ENCODE data around the gene CDK7. TPM values are rescaled to one million over a fixed set of nuclear protein-coding genes. Genes with fewer than 3 reads are reported as not detected.
"Not testable (repeated sequence)": the region's sequence is repeated elsewhere in the genome, so short reads cannot be mapped to it uniquely, and the experiment has no call there.

CDK7 gene
- total RNA-seq, 2 donors from 2014 or later = 22.1 to 25.2 TPM

- ATAC-seq (no peak), DNase-seq (no peak)
- intact Hi-C loops (cut with DNase I, micrococcal nuclease) = loop anchor here in 1 of 2 donors (10.0 kb wide), 1 partner anchor 45 kb away; the partner anchor contains the start of gene CENPH
These were observed 4.5 kb upstream of the CDK7 start for GRCh38 chr5:69230181-69230580.

- DNase-seq (no peak), ATAC-seq (no peak)
- intact Hi-C loops (cut with DNase I, micrococcal nuclease) = loop anchor here in 1 of 2 donors (10.0 kb wide), 1 partner anchor 46 kb away; the partner anchor contains the start of gene CENPH
These were observed 3.4 kb upstream of the CDK7 start for GRCh38 chr5:69231281-69231680.

DNA sequence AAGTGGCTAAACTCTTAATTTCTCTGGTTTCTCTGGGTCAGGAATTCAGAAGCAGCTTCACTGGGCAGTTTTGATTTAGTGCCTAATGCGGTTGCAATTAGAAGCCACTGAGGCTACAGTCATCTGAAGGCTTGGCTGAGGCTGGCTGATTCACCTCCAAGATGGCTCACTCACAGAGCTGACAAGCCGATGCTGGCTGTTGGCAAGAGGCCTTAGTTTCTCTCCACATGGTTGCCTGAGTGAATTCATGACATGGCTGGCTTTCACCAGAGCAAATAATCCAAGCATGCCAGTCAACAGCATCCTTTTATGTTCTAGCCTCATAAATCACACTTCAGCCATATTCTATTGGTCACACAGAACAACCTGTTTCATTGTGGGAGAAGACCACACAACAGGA is 2.8 kb upstream of the CDK7 start:
- no peak for ATAC-seq
- intact Hi-C loops (cut with DNase I, micrococcal nuclease) = loop anchor here in 1 of 2 donors (10.0 kb wide), 1 partner anchor 47 kb away; the partner anchor contains the start of gene CENPH

DNA sequence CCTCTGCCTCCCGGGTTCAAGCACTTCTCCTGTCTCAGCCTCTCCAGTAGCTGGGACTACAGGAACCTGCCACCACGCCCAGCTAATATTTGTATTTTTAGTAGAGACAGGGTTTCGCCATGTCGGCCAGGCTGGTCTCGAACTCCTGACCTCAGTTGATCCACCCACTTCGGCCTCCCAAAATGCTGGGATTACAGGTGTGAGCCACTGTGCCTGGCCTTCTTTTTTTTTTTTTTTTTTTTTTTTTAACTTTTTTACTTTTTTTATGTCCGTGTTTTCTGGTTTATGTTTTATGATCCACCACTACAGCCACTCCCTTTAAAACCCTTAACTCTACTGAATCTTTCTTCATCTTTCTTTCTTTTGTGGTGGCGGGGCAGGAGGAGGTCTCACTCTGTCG is 2.0 kb downstream of the CDK7 start:
- intact Hi-C loops (cut with DNase I, micrococcal nuclease) = loop anchor here in 1 of 2 donors (10.0 kb wide), 1 partner anchor 52 kb away; the partner anchor contains the start of gene CENPH
- not testable (repeated sequence) for DNase-seq, ATAC-seq

More for the DNA sequence above, 2.8 kb upstream of the CDK7 start:
- no peak for DNase-seq

- no peak for ATAC-seq
- intact Hi-C loops (cut with DNase I, micrococcal nuclease) = loop anchor here in 1 of 2 donors (10.0 kb wide), 1 partner anchor 53 kb away; the partner anchor contains the start of gene CENPH
- DNase-seq = no peak
These were observed 3.2 kb downstream of the CDK7 start for GRCh38 chr5:69237877-69238276.

DNA sequence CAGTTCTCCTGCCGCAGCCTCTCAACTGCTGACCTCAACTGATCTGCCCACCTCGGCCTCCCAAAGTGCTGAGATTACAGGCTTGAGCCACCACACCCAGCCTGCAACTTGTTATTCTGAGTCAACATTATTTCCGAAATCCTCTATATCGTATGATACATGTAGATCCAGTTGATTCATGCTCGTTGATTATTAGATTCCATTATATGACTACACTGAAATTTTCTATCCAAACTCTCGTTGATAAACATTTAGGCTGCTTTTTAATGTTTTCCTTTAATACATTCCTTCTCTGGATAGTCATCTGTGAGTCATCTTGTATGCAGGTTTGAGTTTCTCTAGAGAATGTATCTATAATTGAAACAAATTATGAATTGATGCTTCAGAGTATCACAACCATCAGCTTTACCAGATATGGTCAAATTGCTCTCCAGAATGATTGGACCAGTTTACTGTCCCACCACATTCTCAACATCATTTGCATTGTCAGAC is 4.1 kb downstream of the CDK7 start:
- intact Hi-C loops (cut with DNase I, micrococcal nuclease) = loop anchor here in 1 of 2 donors (10.0 kb wide), 1 partner anchor 54 kb away; the partner anchor contains the start of gene CENPH
- ATAC-seq (no peak), DNase-seq (no peak)

DNA sequence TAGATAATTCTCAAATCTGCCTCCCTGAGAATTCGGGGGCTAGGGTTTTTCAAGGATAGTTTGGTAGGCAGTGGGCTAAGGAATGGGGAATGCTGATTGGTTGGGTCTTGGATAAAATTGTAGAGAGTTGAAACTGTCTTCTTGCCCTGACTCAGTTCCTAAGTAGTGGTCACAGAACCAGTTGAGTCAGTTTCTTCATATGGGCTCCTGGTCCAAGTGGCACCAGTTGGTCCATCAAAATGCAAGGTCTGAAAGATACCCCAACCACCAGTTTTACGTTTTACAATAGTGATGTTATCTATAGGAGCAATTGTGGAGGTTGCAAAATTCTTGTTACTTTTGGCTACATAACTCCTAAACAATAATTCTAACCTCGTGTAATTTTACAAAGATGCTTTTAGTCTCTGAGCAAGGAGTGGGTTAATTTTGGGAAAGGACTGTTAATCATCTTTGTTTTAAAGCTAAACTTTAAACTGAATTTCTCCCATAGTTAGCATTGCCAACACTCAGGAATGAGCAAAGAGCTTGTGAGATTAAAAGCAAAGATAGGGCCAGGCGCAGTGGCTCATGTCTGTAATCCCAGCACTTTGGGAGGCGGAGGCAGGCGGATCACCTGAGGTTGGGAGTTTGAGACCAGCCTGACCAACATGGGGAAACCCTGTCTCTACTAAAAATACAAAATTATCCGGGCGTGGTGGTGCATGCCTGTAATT is 7.7 kb downstream of the CDK7 start:
- DNase-seq = no peak
- intact Hi-C loops (cut with DNase I, micrococcal nuclease) = no loop called here
- ATAC-seq = no peak

DNA sequence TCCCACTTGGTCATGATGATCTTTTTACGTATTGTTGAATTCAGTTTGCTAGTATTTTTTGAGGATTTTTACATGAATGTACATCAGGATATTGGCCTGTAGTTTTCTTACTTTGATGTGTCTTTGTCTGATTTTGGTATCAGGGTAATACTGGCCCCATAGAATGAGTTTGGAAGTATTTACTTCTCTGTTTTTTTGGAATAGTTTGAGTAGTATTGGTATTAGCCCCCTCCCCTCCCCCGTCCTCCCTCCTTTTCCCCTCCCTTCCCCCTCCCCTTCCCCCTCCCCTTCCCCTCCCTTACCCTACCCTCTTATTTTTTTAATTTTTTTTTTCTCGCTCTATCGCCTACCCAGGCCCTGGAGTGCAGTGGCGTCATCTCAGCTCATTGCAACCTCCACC is 10.3 kb downstream of the CDK7 start:
- DNase-seq (no peak), ATAC-seq (no peak)
- intact Hi-C loops (cut with DNase I, micrococcal nuclease) = no loop called here

GRCh38 chr5:69248019-69248418 is 13.3 kb downstream of the CDK7 start:
- intact Hi-C loops (cut with DNase I, micrococcal nuclease) = no loop called here
- DNase-seq = no peak
- no peak for ATAC-seq

- no peak for ATAC-seq
- intact Hi-C loops (cut with DNase I, micrococcal nuclease) = no loop called here
- no peak for DNase-seq
These were observed 15.9 kb downstream of the CDK7 start for GRCh38 chr5:69250593-69250992.

- intact Hi-C loops (cut with DNase I, micrococcal nuclease) = no loop called here
- ATAC-seq (no peak), DNase-seq (no peak)
These were observed 17.8 kb downstream of the CDK7 start for GRCh38 chr5:69252437-69252836.

DNA sequence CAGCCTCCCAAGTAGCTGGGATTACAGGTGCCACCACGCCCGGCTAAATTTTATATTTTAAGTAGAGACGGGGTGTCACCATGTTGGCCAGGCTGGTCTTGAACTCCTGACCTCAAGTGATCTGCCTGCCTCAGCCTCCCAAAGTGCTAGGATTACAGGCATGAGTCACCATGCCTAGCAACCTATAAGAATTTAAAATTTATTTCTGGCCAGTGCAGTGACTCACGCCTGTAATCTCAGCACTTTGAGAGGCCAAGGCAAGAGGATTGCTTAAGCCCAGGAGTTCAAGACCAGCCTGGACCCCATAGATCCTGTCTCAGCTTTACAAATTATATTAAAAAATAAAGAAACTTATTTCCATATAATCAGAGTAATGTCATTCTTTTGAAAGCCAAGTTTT is 21.3 kb downstream of the CDK7 start:
- ATAC-seq; DNase-seq; intact Hi-C loops (cut with DNase I, micrococcal nuclease): not testable (repeated sequence)

GRCh38 chr5:69257577-69257976 is 22.9 kb downstream of the CDK7 start:
- no peak for ATAC-seq
- DNase-seq = no peak
- intact Hi-C loops (cut with DNase I, micrococcal nuclease) = no loop called here

DNA sequence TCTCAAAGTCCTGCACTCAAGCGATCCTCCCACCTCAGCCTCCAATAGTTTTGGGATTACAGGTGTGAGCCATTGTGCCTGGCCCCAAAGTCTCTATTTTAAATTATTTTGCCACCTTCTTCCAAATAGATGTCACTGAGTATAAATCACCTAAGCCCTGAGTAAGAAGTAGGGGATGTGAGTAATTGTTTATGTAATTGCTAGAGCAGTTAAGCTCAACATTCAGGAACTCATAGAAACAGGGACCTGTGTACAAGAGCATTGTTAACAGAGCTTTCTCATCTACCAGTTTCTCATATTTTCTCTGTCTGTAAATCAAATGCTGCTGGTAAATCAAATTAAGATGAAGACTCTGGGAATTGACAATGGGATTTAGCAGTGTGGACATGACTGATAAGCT is 26.3 kb downstream of the CDK7 start:
- intact Hi-C loops (cut with DNase I, micrococcal nuclease) = no loop called here
- ATAC-seq = no peak
- no peak for DNase-seq

GRCh38 chr5:69265931-69266330 is 31.2 kb downstream of the CDK7 start:
- intact Hi-C loops (cut with DNase I, micrococcal nuclease) = no loop called here
- no peak for DNase-seq
- ATAC-seq = peak; percentile 38

- intact Hi-C loops (cut with DNase I, micrococcal nuclease) = no loop called here
- no peak for ATAC-seq
- DNase-seq = no peak
These were observed 34.2 kb downstream of the CDK7 start for GRCh38 chr5:69268899-69269298.

- no peak for DNase-seq
- peak; percentile 85 for ATAC-seq
- intact Hi-C loops (cut with DNase I, micrococcal nuclease) = no loop called here
These were observed 36.2 kb downstream of the CDK7 start for GRCh38 chr5:69270840-69271239.

DNA sequence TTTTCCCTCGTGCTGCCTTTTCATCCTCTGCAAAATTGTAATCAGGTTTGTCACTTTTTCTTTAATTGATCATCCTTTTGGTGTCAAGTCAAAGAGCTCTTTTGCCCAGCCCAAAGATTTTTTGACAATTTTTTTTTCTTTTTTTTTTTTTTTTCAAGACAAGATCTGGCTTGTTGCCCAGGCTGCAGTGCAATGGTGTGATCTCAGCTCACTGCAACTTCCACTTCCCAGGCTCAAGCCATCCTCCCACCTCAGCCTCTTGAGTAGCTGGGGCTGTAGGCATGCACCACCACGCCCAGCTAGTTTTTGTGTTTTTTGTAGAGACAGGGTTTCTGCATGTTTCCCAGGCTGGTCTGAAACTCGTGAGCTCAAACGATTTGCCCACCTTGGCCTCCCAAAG is 36.7 kb downstream of the CDK7 start:
- peak; percentile 29 to 36 for DNase-seq
- intact Hi-C loops (cut with DNase I, micrococcal nuclease) = no loop called here
- ATAC-seq = peak; percentile 64

GRCh38 chr5:69275563-69275962 is 40.9 kb downstream of the CDK7 start:
- intact Hi-C loops (cut with DNase I, micrococcal nuclease) = no loop called here
- ATAC-seq = no peak
- no peak for DNase-seq

GRCh38 chr5:69276422-69277174 is 41.9 kb downstream of the CDK7 start:
- ATAC-seq (peak; percentile 93), DNase-seq (no peak)
- intact Hi-C loops (cut with DNase I, micrococcal nuclease) = no loop called here

Data from left colon (tissue), 2 donors.